GM03348 (cell line): ENCODE data around the gene ZDHHC1.
"Not testable (repeated sequence)": the region's sequence is repeated elsewhere in the genome, so short reads cannot be mapped to it uniquely, and the experiment has no call there.

Source experiments
- DNase-seq: peaks from one replicate; pipeline ENCODE4 v3.0.0; 2012; ENCODE audit warnings: low spot score

The ZDHHC1 gene

DNA sequence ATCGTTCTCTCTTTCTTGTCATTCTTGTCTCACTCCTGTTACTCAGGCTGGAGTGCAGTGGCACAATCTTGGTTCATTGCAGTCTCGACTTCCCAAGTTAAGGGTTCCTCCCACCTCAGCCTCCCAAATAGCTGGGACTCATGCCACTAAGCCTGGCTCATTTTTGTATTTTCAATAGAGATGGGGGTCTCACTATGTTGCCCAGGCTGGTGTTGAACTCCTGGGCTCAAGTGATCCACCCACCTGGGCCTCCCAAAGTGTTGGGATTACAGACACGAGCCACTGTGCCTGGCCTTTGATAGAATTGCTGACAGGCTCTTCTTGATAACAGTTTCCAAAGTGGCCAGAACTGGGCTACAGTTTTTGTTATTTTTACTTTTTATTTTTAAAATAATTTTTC is 55.2 kb downstream of the ZDHHC1 start:
- no peak for DNase-seq

DNA sequence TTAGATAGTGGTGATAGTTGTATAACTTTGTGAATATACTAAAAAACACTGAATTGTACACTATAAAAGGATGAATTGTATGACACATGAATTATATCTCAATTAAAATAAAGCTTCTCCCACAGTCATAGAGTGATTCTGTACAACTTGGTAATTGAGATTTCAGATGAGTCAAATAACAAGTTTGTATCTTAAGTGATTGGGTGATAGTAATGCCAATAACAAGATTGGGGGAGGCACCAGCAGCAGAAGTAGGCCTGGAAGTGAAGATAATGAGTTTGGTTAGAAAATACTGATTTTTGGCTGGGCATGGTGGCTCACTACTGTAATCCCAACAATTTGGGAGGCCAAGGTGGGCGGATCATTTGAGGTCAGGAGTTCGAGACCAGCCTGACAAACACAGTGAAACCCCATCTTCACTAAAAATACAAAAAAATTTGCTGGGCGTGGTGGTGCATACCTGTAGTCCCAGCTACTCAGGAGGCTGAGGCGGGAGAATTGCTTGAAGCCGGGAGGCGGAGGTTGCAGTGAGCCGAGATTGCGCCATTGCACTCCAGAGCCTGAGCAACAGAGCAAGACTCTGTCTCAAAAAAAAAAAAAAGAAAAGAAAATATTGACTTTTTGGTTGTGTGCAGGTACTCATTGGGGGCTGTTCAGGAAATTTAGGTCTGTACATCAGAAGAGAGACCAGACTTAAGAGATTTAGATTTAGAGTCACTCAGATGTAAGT is 56.6 kb downstream of the ZDHHC1 start:
- not testable (repeated sequence) for DNase-seq

DNA sequence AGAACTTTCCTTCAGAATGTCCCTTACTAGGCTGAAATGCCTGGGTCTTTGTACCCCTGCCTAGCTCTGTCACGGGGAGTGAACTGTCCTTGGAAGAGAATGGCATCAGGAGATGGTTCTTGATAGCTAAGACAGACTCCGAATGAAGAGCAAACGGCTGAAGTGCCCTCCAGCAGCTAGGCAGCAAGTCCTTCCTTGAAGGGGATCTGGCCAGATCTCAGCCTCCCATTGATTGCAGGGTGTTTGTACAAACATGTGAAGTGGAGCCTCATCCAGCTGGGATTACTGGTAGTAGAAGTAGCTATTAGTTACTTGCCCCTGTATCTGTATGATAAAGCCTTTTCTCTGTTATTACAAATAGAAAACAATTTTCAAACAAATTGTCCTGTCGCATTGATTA is 58.7 kb downstream of the ZDHHC1 start:
- DNase-seq: no peak

DNA sequence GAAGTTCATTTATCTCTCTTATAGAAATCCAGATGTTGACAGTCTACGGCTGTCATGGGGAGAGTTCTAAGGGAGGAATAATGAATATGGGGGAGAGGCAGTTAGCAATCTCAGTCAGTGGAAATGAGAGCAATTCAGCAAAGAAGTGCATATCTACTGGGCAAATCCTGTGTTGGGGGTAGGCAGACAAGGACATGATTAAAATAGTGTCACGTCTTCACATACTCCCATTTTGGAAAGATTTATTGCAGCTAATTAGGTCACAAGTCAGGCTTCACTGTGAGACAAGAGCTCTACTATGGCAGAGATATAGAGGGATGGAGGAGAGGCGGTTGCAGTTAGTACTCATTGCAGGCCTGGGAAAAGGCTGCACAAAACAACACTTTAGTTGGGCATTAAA is 59.9 kb downstream of the ZDHHC1 start:
- DNase-seq: no peak

DNA sequence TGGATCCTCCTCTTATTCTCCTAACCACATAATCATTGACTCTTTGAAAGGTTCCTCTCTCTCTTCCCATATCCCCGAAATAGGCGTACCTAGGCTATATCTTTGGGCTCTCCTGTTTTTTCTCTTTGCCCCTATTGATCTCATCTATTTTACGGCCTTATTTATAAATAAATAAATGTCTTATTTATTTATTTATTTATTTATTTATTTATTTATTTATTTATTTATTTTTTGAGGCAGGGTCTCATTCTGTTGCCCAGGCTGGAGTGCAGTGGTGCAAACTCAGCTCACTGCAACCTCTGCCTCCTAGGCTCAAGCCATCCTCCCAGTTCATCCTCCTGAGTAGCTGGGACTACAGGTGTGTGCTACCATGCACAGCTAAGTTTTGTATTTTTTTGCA is 63.8 kb downstream of the ZDHHC1 start:
- not testable (repeated sequence) for DNase-seq

DNA sequence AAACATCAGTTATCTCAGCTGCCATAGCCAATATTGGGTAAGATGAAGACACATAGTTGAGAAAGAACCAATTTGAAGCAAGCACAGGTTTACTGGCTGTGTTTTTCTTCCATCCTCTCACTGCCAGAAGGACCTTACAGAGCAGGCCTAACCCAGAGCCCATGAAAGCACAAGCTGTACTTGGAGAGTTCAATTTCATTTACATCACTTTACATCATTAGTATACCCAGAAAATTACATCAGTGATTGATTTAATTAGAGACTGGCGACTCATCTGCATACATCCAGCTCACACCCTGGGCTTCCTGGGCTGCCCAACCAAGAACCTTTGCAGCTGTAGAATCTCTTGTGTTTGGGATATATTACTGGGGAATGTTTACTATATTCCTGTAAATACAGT is 66.0 kb downstream of the ZDHHC1 start:
- no peak for DNase-seq

DNA sequence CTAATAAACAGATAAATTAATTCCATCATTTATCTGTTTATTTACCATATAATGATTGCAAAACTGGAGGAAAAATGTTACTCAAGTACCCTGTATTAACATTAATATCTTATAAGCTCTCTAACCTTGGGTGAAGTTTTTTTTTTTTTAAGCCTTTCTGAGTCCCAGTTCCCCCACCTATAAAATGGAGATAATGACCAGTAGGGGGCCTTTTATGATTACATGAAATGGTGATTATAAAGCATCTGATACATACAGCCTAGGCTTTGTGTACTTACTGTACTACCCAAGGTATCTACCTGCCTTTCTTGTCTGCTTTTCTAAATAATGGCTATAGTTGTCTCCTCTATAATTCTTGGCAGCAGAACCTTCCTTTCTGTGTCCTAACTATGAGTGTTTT is 67.1 kb downstream of the ZDHHC1 start:
- DNase-seq: peak; percentile 25

DNA sequence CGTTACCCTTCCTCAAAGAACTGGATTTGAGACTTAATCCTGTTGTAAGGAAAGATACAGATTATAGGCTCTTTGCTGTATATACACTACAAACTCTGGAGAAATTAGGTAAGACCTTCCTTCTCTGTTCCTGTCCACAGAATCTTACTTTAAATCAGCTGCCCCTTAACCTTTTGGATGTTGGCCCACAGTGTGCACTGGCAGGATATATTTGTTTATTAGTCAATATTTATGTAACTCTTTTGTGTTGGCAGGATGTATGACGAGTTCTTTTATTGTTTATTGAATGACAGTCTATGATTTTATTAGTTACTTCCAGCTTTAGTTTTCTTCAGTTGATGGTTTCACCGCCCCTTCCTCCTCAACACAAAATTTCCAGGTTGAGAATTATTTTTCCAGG is 69.9 kb downstream of the ZDHHC1 start:
- no peak for DNase-seq

DNA sequence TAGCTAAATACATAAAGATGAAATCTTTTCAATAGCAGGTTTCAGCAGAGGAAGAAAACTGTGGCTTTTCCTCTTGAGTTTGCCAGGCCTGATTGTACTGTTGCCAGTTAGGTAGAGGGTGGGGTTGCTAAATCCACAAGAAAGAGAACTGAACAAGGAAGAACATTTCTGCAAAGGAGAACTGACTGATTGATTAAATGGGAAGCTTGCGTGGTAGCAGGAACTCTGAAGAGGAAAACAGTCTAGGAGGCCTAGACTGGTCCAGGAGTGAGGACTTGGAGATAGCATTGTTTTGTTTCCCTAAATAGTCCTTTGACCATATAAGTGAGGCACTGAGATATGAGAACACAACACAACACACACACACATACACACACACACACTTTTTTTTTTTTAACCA is 70.9 kb downstream of the ZDHHC1 start:
- DNase-seq: no peak
